ENCODE measurements around the gene TINCR.

DNA sequence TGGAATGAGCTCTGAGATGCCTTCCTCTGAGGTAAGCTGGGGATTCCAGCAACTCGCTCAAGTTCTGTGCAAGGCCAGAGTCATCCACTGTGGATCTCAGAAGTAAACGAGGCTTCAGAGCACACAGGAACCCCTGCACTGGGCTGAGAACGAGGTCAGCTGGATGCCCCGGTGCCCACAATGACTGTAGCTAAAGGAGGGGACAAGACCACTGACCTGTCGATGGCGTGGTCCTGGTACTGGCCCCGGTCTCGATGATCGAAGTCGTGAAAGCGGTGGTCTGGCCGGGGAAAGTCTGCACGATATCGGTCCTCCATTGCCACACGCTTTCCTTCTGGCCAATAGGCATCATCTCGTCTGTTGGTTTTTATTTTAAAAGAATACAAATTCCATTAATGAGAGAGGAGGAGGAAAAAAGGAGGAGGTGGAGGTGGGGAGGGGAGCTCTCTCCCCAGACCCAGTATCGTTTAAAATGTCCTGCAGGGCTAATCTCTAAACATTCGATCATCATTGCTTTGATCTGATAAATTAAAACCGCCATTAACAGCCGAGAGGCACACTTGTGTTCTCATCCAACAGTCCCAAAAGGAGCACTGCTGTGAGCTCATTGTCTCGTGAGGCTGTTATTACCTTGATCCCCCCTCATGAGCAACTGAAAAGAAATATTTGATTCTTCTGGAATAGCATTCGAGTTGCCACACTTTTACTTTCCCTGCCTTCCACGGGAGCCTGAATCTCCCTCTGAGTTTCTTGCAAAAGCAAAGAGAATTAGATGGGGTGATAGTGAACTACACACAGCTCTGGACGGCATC, 25.0 kb upstream of the TINCR start:
- TF ChIP-seq, protein P1, sequence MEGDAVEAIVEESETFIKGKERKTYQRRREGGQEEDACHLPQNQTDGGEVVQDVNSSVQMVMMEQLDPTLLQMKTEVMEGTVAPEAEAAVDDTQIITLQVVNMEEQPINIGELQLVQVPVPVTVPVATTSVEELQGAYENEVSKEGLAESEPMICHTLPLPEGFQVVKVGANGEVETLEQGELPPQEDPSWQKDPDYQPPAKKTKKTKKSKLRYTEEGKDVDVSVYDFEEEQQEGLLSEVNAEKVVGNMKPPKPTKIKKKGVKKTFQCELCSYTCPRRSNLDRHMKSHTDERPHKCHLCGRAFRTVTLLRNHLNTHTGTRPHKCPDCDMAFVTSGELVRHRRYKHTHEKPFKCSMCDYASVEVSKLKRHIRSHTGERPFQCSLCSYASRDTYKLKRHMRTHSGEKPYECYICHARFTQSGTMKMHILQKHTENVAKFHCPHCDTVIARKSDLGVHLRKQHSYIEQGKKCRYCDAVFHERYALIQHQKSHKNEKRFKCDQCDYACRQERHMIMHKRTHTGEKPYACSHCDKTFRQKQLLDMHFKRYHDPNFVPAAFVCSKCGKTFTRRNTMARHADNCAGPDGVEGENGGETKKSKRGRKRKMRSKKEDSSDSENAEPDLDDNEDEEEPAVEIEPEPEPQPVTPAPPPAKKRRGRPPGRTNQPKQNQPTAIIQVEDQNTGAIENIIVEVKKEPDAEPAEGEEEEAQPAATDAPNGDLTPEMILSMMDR (conservative IDR thresholded peaks at IDR 0.05 in 1 of 2, IDR thresholded peaks at IDR 0.05 in 1 of 2; ENCODE audit: extremely low read depth in 1 of 2, insufficient read depth in 1 of 2, low read depth in 1 of 2, low read length in 2 of 2): no peak
- no peak for TF ChIP-seq EZH2 (IDR thresholded peaks at IDR 0.05; ENCODE audit: borderline replicate concordance, low read length)
